Endothelial cell of umbilical vein (primary cell): Measurements from ENCODE around the gene RASA1. TPM values are rescaled to one million over a fixed set of nuclear protein-coding genes. Genes with fewer than 3 reads are reported as not detected.

Experiments used
- BruUV-seq: library from RNA; stranded (reverse); fragments of 400-500 nt; replicated peaks from 2 replicates; lab custom pipeline; 2021; lab: Mats Ljungman, UMichigan
- CTCF ChIA-PET: fragments of 300-600, 350-600 bp; sonication (Branson Sonifier 250); formaldehyde crosslinking; loops from one replicate; lab custom pipeline; 2021; ENCODE audit warnings: antibody characterized with exemption, inconsistent platforms; lab: Charles Lee
- POLR2A ChIA-PET: fragments of 300-600, 350-600 bp; sonication (Branson Sonifier 250); formaldehyde crosslinking; loops from one replicate; lab custom pipeline; 2021; ENCODE audit warnings: antibody characterized with exemption, inconsistent platforms; lab: Charles Lee
- DNase-seq: peaks from one replicate; pipeline ENCODE4 v3.0.0-alpha.2; 2011; ENCODE audit warnings: low read depth, low spot score
- FAIRE-seq: peaks from 2 replicates; lab custom pipeline; 2011; peaks lifted over from hg19 to GRCh38; lab: Jason Lieb, UNC
- H2AFZ ChIP-seq: 2 replicates; pipeline ENCODE4 v1.6.0; 2012; ENCODE audit warnings: low read depth, low read length, control low read depth, inconsistent platforms
- H3K27ac ChIP-seq: 2 replicates; pipeline ENCODE4 v1.5.1; 2011; ENCODE audit warnings: low read depth, mild to moderate bottlenecking, control low read depth, low read length, moderate library complexity; ENCODE audit not compliant: insufficient read depth
- H3K27me3 ChIP-seq, 2 experiments: 2 replicates each; pipeline versions ENCODE4 v1.6.0 to v1.6.1; 2011; ENCODE audit warnings: low read length in 2 of 2, mixed read lengths in 1 of 2; ENCODE audit not compliant: control insufficient read depth in 2 of 2, insufficient read depth in 2 of 2
- H3K36me3 ChIP-seq, 2 experiments: 2 replicates in 1 of 2; 3 replicates in 1 of 2; pipeline ENCODE4 v1.5.1; 2011; ENCODE audit warnings: low read length in 2 of 2, mild to moderate bottlenecking in 1 of 2, moderate library complexity in 1 of 2; ENCODE audit not compliant: control insufficient read depth in 2 of 2, insufficient read depth in 2 of 2; ENCODE audit errors: extremely low read depth in 1 of 2
- H3K4me1 ChIP-seq: 3 replicates; pipeline ENCODE4 v1.5.1; 2011; ENCODE audit warnings: mild to moderate bottlenecking, low read length; ENCODE audit not compliant: control insufficient read depth, insufficient read depth; ENCODE audit errors: extremely low read depth
- H3K4me2 ChIP-seq: 2 replicates; pipeline ENCODE4 v1.6.1; 2011; ENCODE audit warnings: low read length, control low read depth, mixed read lengths; ENCODE audit not compliant: insufficient read depth
- H3K4me3 ChIP-seq, 3 experiments: fragments of 200-600 bp in 1 of 3; sonication (generic), shearing (Covaris generic) in 1 of 3; replicated peaks in 1 of 3; 2 replicates each; pipeline ENCODE4 v1.5.1; 2011 to 2016; ENCODE audit warnings: control low read depth in 3 of 3, low read length in 3 of 3, mild to moderate bottlenecking in 2 of 3, inconsistent platforms in 1 of 3, low read depth in 1 of 3, moderate library complexity in 1 of 3; ENCODE audit not compliant: insufficient read depth in 1 of 3
- H3K79me2 ChIP-seq: 2 replicates; pipeline ENCODE4 v1.6.0; 2012; ENCODE audit warnings: low read length, inconsistent platforms; ENCODE audit not compliant: control insufficient read depth, insufficient read depth
- H3K9ac ChIP-seq: replicated peaks from 2 replicates; pipeline ENCODE3; 2011; ENCODE audit warnings: low read length, control low read depth; ENCODE audit not compliant: insufficient read depth; ENCODE audit errors: extremely low read depth
- H3K9me1 ChIP-seq: replicated peaks from 3 replicates; pipeline ENCODE4 v1.6.0; 2011; ENCODE audit warnings: mild to moderate bottlenecking, low read length; ENCODE audit not compliant: control insufficient read depth, insufficient read depth; ENCODE audit errors: extremely low read depth
- H3K9me3 ChIP-seq: replicated peaks from 2 replicates; pipeline ENCODE4 v1.5.1; 2012; ENCODE audit warnings: low read length, inconsistent platforms; ENCODE audit not compliant: control insufficient read depth, insufficient read depth
- H4K20me1 ChIP-seq: replicated peaks from 2 replicates; pipeline ENCODE3; 2011; ENCODE audit warnings: mild to moderate bottlenecking, low read length; ENCODE audit not compliant: control insufficient read depth, insufficient read depth; ENCODE audit errors: extremely low read depth
- EZH2 ChIP-seq: IDR thresholded peaks from 2 replicates; pipeline ENCODE4 v1.6.1; 2012; ENCODE audit warnings: borderline replicate concordance, low read depth, mild to moderate bottlenecking, moderate library complexity, low read length, inconsistent platforms; ENCODE audit not compliant: severe bottlenecking
- FOS ChIP-seq: IDR thresholded peaks from 2 replicates; pipeline ENCODE4 v1.6.1; 2011; ENCODE audit warnings: mild to moderate bottlenecking, low read length, moderate library complexity, borderline replicate concordance; ENCODE audit not compliant: insufficient read depth
- GATA2 ChIP-seq: IDR thresholded peaks from 2 replicates; pipeline ENCODE4 v1.7.0; 2011; ENCODE audit warnings: low read depth, mild to moderate bottlenecking, moderate library complexity, mixed read lengths, low read length; ENCODE audit not compliant: insufficient read length, insufficient read depth
- JUN ChIP-seq: IDR thresholded peaks from 2 replicates; pipeline ENCODE4 v1.6.1; 2011; ENCODE audit warnings: borderline replicate concordance, low read depth; ENCODE audit not compliant: insufficient read length, insufficient read depth
- MYC ChIP-seq: IDR thresholded peaks from one replicate; pipeline ENCODE4 v1.6.1; 2011; ENCODE audit warnings: mild to moderate bottlenecking, low read depth, low read length
- POLR2A ChIP-seq: IDR thresholded peaks from 2 replicates; pipeline ENCODE4 v1.6.1; 2012; ENCODE audit warnings: low read depth, mild to moderate bottlenecking, control low read depth, low read length
- POLR2AphosphoS5 ChIP-seq: IDR thresholded peaks from 2 replicates; pipeline ENCODE4 v1.6.1; 2012; ENCODE audit warnings: low read depth, mild to moderate bottlenecking, control low read depth, low read length, moderate library complexity; ENCODE audit not compliant: insufficient read depth
- dilution Hi-C: fragments of 300-500 bp; cut with MboI; formaldehyde crosslinking; loops from one replicate; pipeline ENCODE4 v1.15.0; 2019; ENCODE audit warnings: low sequenced_read_pairs; ENCODE audit not compliant: extremely low pct_ligation_motif_present
- intact Hi-C: fragments of 100-400 bp; cut with micrococcal nuclease; formaldehyde crosslinking; loops from one replicate; pipeline ENCODE4 v1.10.0; 2022
- polyA plus RNA-seq, 4 experiments: library from polyadenylated mRNA; depleted of rRNA in 3 of 4; stranded (reverse) in 3 of 4; unstranded in 1 of 4; fragments of >200 nt; gene quantifications; 2 replicates each; pipeline versions ENCODE4 v1.2.1 to v1.2.3, GENCODE V29; 2011 to 2012; ENCODE audit warnings: missing spikeins in 1 of 4
- total RNA-seq: library from RNA; stranded (reverse); gene quantifications from 2 replicates; pipeline ENCODE4 v1.2.3, GENCODE V29; 2021
- TF ChIP-seq, protein P1 (sequence below): IDR thresholded peaks from 2 replicates; pipeline ENCODE4 v1.6.1; 2011; ENCODE audit not compliant: insufficient read depth, insufficient read length
- TF ChIP-seq, protein P2 (sequence below), 2 donors: IDR thresholded peaks; 1 replicate in 1 of 2; 2 replicates in 1 of 2; pipeline ENCODE4 v1.5.1; 2011; ENCODE audit warnings: low read length in 2 of 2, mild to moderate bottlenecking in 2 of 2, moderate library complexity in 2 of 2, control low read depth in 1 of 2, inconsistent platforms in 1 of 2, low read depth in 1 of 2; ENCODE audit not compliant: insufficient read depth in 1 of 2; ENCODE audit errors: extremely low read depth in 1 of 2

The RASA1 gene
- total and polyA plus RNA-seq, 2 donors (not counting 3 experiments of a cell fraction or from before 2014, with no cell fraction given), result 23.1 to 42.0 TPM

DNA sequence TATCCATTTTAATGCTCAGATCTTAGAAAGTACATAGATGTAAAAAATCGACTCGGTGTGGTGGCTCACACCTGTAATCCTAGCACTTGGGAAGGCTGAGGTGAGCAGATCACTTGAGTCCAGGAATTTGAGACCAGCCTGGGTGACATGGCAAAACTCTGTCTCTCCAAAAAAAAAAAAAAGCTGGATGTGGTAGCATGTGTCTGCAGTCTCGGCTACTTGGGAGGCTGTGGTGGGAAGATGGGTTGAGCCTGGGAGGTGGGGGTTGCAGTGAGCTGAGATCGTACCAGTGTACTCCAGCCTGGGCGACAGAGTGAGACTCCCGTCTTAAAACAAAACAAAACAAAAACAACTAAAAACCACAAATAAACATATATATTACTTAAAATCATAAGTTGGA lies 61.4 kb downstream of the RASA1 start:
- Histone ChIP-seq H3K9me3 (no peaks in the 10 kb centered on the region), H3K9ac (no peak overlapping the region), H4K20me1 (peaks cover 3% of the 10 kb centered on the region), H3K4me1 (no peaks in the 10 kb centered on the region), H2AFZ (no peak overlapping the region), H3K27me3 (no peaks in the 10 kb centered on the region), H3K79me2 (peaks cover 48% of the 10 kb centered on the region), H3K4me2 (no peak overlapping the region), H3K4me3 (no peak overlapping the region), H3K27ac (no peak overlapping the region), H3K9me1 (no peaks in the 10 kb centered on the region), H3K36me3 (peaks cover 2% of the 10 kb centered on the region in 2 experiments)
- no TSS peak for BruUV-seq
- dilution Hi-C loops (no loop called here), intact Hi-C loops (no loop called here)
- TF ChIP-seq JUN (no peak), FOS (no peak), GATA2 (no peak), MYC (no peak), EZH2 (no peak), POLR2A (no peak), POLR2AphosphoS5 (no peak)
- TF ChIP-seq, protein P1, sequence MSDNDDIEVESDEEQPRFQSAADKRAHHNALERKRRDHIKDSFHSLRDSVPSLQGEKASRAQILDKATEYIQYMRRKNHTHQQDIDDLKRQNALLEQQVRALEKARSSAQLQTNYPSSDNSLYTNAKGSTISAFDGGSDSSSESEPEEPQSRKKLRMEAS, result no peak
- TF ChIP-seq, protein P2, sequence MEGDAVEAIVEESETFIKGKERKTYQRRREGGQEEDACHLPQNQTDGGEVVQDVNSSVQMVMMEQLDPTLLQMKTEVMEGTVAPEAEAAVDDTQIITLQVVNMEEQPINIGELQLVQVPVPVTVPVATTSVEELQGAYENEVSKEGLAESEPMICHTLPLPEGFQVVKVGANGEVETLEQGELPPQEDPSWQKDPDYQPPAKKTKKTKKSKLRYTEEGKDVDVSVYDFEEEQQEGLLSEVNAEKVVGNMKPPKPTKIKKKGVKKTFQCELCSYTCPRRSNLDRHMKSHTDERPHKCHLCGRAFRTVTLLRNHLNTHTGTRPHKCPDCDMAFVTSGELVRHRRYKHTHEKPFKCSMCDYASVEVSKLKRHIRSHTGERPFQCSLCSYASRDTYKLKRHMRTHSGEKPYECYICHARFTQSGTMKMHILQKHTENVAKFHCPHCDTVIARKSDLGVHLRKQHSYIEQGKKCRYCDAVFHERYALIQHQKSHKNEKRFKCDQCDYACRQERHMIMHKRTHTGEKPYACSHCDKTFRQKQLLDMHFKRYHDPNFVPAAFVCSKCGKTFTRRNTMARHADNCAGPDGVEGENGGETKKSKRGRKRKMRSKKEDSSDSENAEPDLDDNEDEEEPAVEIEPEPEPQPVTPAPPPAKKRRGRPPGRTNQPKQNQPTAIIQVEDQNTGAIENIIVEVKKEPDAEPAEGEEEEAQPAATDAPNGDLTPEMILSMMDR (IDR thresholded peaks at IDR 0.05; ENCODE audit: extremely low read depth in 1 of 2, insufficient read depth in 1 of 2, low read depth in 1 of 2, low read length in 2 of 2), result no peak
- DNase-seq, result no peak
- POLR2A ChIA-PET, result no interaction called here
- no peak for FAIRE-seq
- CTCF ChIA-PET, result interaction anchor here (1.0 to 1.3 kb wide), 2 partner anchors 11 to 45 kb away, joined by 3 to 4 read pairs; no protein-coding TSS in a partner anchor
